CD4-positive, alpha-beta memory T cell (primary cell): ENCODE measurements around the gene CD47. TPM values are rescaled to one million over a fixed set of nuclear protein-coding genes. Genes with fewer than 3 reads are reported as not detected.

Experiments used
- CTCF ChIA-PET: fragments of 350-600 bp; sonication (Branson Sonifier 250); formaldehyde crosslinking; loops from one replicate; lab custom pipeline; 2021; ENCODE audit warnings: inconsistent platforms; ENCODE audit not compliant: partially characterized antibody; lab: Charles Lee
- POLR2A ChIA-PET: fragments of 350-600 bp; sonication (Branson Sonifier 250); formaldehyde crosslinking; loops from one replicate; lab custom pipeline; 2021; ENCODE audit not compliant: partially characterized antibody; lab: Charles Lee
- DNase-seq, 5 donors: peaks; one replicate each; pipeline versions ENCODE4 v3.0.0 to v3.0.0-alpha.2; 2020 to 2022; ENCODE audit warnings: mixed read lengths in 1 of 5
- H3K27ac ChIP-seq: one replicate; pipeline ENCODE4 v1.7.0; 2013; ENCODE audit warnings: low read depth, low read length
- H3K27me3 ChIP-seq: 2 replicates; pipeline ENCODE4 v1.7.0; 2013; ENCODE audit warnings: mild to moderate bottlenecking, low read length, moderate library complexity; ENCODE audit not compliant: insufficient read depth
- H3K36me3 ChIP-seq: 2 replicates; pipeline ENCODE4 v1.7.0; 2013; ENCODE audit warnings: mild to moderate bottlenecking, low read length, moderate library complexity; ENCODE audit not compliant: insufficient read depth
- H3K4me1 ChIP-seq: 2 replicates; pipeline ENCODE4 v1.7.0; 2013; ENCODE audit warnings: mild to moderate bottlenecking, low read length, moderate library complexity; ENCODE audit not compliant: insufficient read depth
- H3K4me3 ChIP-seq, 2 donors: one replicate each; pipeline ENCODE4 v1.7.0; 2013; ENCODE audit warnings: low read length in 2 of 2, mild to moderate bottlenecking in 1 of 2
- H3K9me3 ChIP-seq, 2 donors: one replicate each; pipeline ENCODE4 v1.7.0; 2013; ENCODE audit warnings: low read length in 2 of 2, control low read depth in 1 of 2; ENCODE audit not compliant: control insufficient read depth in 1 of 2
- H3K27ac Mint-ChIP-seq, 7 donors: one replicate each; pipeline ENCODE4 v1.8.0; 2020 to 2021; ENCODE audit warnings: mixed read lengths in 7 of 7, mild to moderate bottlenecking in 6 of 7, inconsistent platforms in 3 of 7, moderate library complexity in 3 of 7
- H3K27me3 Mint-ChIP-seq, 2 donors: one replicate each; pipeline ENCODE4 v1.8.0; 2020 to 2021; ENCODE audit warnings: mixed read lengths in 2 of 2
- H3K36me3 Mint-ChIP-seq, 2 donors: one replicate each; pipeline ENCODE4 v1.8.0; 2020 to 2021; ENCODE audit warnings: mixed read lengths in 2 of 2, inconsistent platforms in 1 of 2, mild to moderate bottlenecking in 1 of 2
- H3K4me1 Mint-ChIP-seq, 4 donors: one replicate each; pipeline ENCODE4 v1.8.0; 2020 to 2021; ENCODE audit warnings: mixed read lengths in 4 of 4, mild to moderate bottlenecking in 1 of 4
- H3K4me3 Mint-ChIP-seq, 8 donors: one replicate each; pipeline ENCODE4 v1.8.0; 2020 to 2021; ENCODE audit warnings: mixed read lengths in 8 of 8, mild to moderate bottlenecking in 7 of 8, moderate library complexity in 6 of 8, inconsistent platforms in 3 of 8
- H3K9me3 Mint-ChIP-seq, 8 donors: one replicate each; pipeline ENCODE4 v1.8.0; 2020 to 2021; ENCODE audit warnings: mixed read lengths in 8 of 8, mild to moderate bottlenecking in 5 of 8, inconsistent platforms in 3 of 8, moderate library complexity in 1 of 8
- intact Hi-C: fragments of 100-400 bp; cut with micrococcal nuclease; formaldehyde crosslinking; loops from one replicate; pipeline ENCODE4 v1.15.1; 2023
- polyA plus RNA-seq, 2 donors: library from polyadenylated mRNA; unstranded; fragments of 300-500 nt; fragmentation: Illumina TruSeq; gene quantifications; one replicate each; pipeline ENCODE4 v1.2.3, GENCODE V29; 2021
- total RNA-seq, 2 experiments: library from RNA; stranded (reverse); gene quantifications; one replicate each; pipeline ENCODE4 v1.2.3, GENCODE V29; 2021

Gene CD47
- total and polyA plus RNA-seq, 4 experiments from 2014 or later = 224 to 288 (median 253) TPM

GRCh38 chr3:108006881-108007331 lies 83.9 kb downstream of the CD47 start:
- no peaks in the 10 kb centered on the region for H3K4me1 ChIP-seq
- no peaks in the 10 kb centered on the region for H3K36me3 ChIP-seq
- Mint-ChIP-seq H3K4me3 (no peak overlapping the region), H3K4me1 (peaks cover 3 to 11% (median 5%) of the 10 kb centered on the region in 4 donors), H3K36me3 (peaks cover 0 to 2% of the 10 kb centered on the region in 2 donors), H3K27ac (no peak overlapping the region), H3K27me3 (peaks cover 0 to 2% of the 10 kb centered on the region in 2 donors), H3K9me3 (no peaks in the 10 kb centered on the region)
- H3K27me3 ChIP-seq = no peaks in the 10 kb centered on the region
- intact Hi-C loops = no loop called here
- POLR2A ChIA-PET = no interaction called here
- H3K27ac ChIP-seq = no peak overlapping the region
- H3K4me3 ChIP-seq = no peak overlapping the region
- no peak for DNase-seq
- CTCF ChIA-PET = no interaction called here
- H3K9me3 ChIP-seq = no peaks in the 10 kb centered on the region

GRCh38 chr3:108006077-108006771 lies 84.6 kb downstream of the CD47 start:
- Mint-ChIP-seq H3K4me3 (no peak overlapping the region), H3K4me1 (peaks cover 4 to 13% (median 9%) of the 10 kb centered on the region in 4 donors), H3K27ac (peak overlapping the region in 1 of 7 donors; percentile 22), H3K9me3 (no peaks in the 10 kb centered on the region), H3K36me3 (peaks cover 0 to 2% of the 10 kb centered on the region in 2 donors), H3K27me3 (peaks cover 0 to 2% of the 10 kb centered on the region in 2 donors)
- Histone ChIP-seq H3K27ac (no peak overlapping the region), H3K4me1 (no peaks in the 10 kb centered on the region), H3K27me3 (no peaks in the 10 kb centered on the region), H3K36me3 (no peaks in the 10 kb centered on the region), H3K4me3 (no peak overlapping the region), H3K9me3 (no peaks in the 10 kb centered on the region)
- intact Hi-C loops = no loop called here
- DNase-seq = no peak
- ChIA-PET POLR2A (no interaction called here), CTCF (no interaction called here)

- Histone ChIP-seq H3K4me1 (no peaks in the 10 kb centered on the region), H3K36me3 (no peaks in the 10 kb centered on the region), H3K9me3 (no peaks in the 10 kb centered on the region), H3K27me3 (no peaks in the 10 kb centered on the region), H3K4me3 (no peak overlapping the region), H3K27ac (no peak overlapping the region)
- ChIA-PET CTCF (interaction anchor here (1.0 kb wide), 1 partner anchor 77 kb away, joined by 3 read pairs; no protein-coding TSS in a partner anchor), POLR2A (no interaction called here)
- intact Hi-C loops = no loop called here
- no peaks in the 10 kb centered on the region for H3K36me3 Mint-ChIP-seq
- H3K27me3 Mint-ChIP-seq = peaks cover 0 to 2% of the 10 kb centered on the region in 2 donors
- peak overlapping the region in 1 of 7 donors; percentile 65 for H3K27ac Mint-ChIP-seq
- no peak overlapping the region for H3K4me3 Mint-ChIP-seq
- H3K9me3 Mint-ChIP-seq = peaks cover 0 to 3% (median 0%) of the 10 kb centered on the region in 8 donors
- peaks cover 4 to 14% (median 12%) of the 10 kb centered on the region in 4 donors for H3K4me1 Mint-ChIP-seq
- no peak for DNase-seq
These were observed 86.2 kb downstream of the CD47 start for GRCh38 chr3:108004647-108005046.

GRCh38 chr3:108001457-108001856 lies 89.4 kb downstream of the CD47 start:
- no peaks in the 10 kb centered on the region for H3K36me3 ChIP-seq
- peaks cover 4 to 14% (median 12%) of the 10 kb centered on the region in 4 donors for H3K4me1 Mint-ChIP-seq
- CTCF ChIA-PET = no interaction called here

GRCh38 chr3:107999215-107999775 lies 91.5 kb downstream of the CD47 start:
- Histone ChIP-seq H3K36me3 (no peaks in the 10 kb centered on the region), H3K27ac (no peak overlapping the region), H3K9me3 (no peaks in the 10 kb centered on the region), H3K27me3 (no peaks in the 10 kb centered on the region), H3K4me3 (no peak overlapping the region), H3K4me1 (no peaks in the 10 kb centered on the region)
- no peaks in the 10 kb centered on the region for H3K27me3 Mint-ChIP-seq
- H3K4me3 Mint-ChIP-seq = no peak overlapping the region
- H3K4me1 Mint-ChIP-seq = peaks cover 0 to 8% (median 7%) of the 10 kb centered on the region in 4 donors
- ChIA-PET CTCF (interaction anchor here (1.4 kb wide), 1 partner anchor 50 kb away, joined by 3 read pairs; no protein-coding TSS in a partner anchor), POLR2A (no interaction called here)
- intact Hi-C loops = no loop called here
- H3K27ac Mint-ChIP-seq = no peak overlapping the region
- no peak for DNase-seq
- peaks cover 0 to 3% (median 0%) of the 10 kb centered on the region in 8 donors for H3K9me3 Mint-ChIP-seq
- H3K36me3 Mint-ChIP-seq = no peaks in the 10 kb centered on the region

More at GRCh38 chr3:108001457-108001856, 89.4 kb downstream of the CD47 start:
- Mint-ChIP-seq H3K27ac (peak overlapping the region in 1 of 7 donors; percentile 77), H3K4me3 (no peak overlapping the region), H3K9me3 (peaks cover 0 to 3% (median 0%) of the 10 kb centered on the region in 8 donors), H3K36me3 (no peaks in the 10 kb centered on the region), H3K27me3 (peaks cover 0 to 2% of the 10 kb centered on the region in 2 donors)
- DNase-seq = no peak
- intact Hi-C loops = no loop called here
- no peak overlapping the region for H3K4me3 ChIP-seq
- H3K9me3 ChIP-seq = no peaks in the 10 kb centered on the region
- POLR2A ChIA-PET = interaction anchor here (1.0 to 1.8 kb wide), 2 partner anchors 10 to 27 kb away, joined by 3 to 4 read pairs; no protein-coding TSS in a partner anchor
- H3K4me1 ChIP-seq = no peaks in the 10 kb centered on the region
- no peaks in the 10 kb centered on the region for H3K27me3 ChIP-seq
- H3K27ac ChIP-seq = no peak overlapping the region

- H3K4me3 Mint-ChIP-seq = no peak overlapping the region
- DNase-seq = no peak
- no peak overlapping the region for H3K4me3 ChIP-seq
- H3K27me3 ChIP-seq = no peaks in the 10 kb centered on the region
- intact Hi-C loops = no loop called here
- H3K36me3 ChIP-seq = no peaks in the 10 kb centered on the region
- H3K9me3 Mint-ChIP-seq = peaks cover 0 to 3% (median 0%) of the 10 kb centered on the region in 8 donors
- CTCF ChIA-PET = no interaction called here
- POLR2A ChIA-PET = no interaction called here
- H3K36me3 Mint-ChIP-seq = peaks cover 0 to 5% of the 10 kb centered on the region in 2 donors
- no peaks in the 10 kb centered on the region for H3K9me3 ChIP-seq
- no peak overlapping the region for H3K27ac Mint-ChIP-seq
- peaks cover 0 to 9% (median 8%) of the 10 kb centered on the region in 4 donors for H3K4me1 Mint-ChIP-seq
- no peak overlapping the region for H3K27ac ChIP-seq
- H3K27me3 Mint-ChIP-seq = no peaks in the 10 kb centered on the region
- no peaks in the 10 kb centered on the region for H3K4me1 ChIP-seq
These were observed 93.2 kb downstream of the CD47 start for GRCh38 chr3:107997671-107998070.

GRCh38 chr3:107995823-107996222 lies 95.0 kb downstream of the CD47 start:
- no peaks in the 10 kb centered on the region for H3K36me3 ChIP-seq
- Mint-ChIP-seq H3K27ac (no peak overlapping the region), H3K27me3 (no peaks in the 10 kb centered on the region), H3K4me1 (peaks cover 0 to 5% (median 1%) of the 10 kb centered on the region in 4 donors), H3K36me3 (peaks cover 0 to 5% of the 10 kb centered on the region in 2 donors), H3K4me3 (no peak overlapping the region), H3K9me3 (peaks cover 0 to 1% (median 0%) of the 10 kb centered on the region in 8 donors)
- no peaks in the 10 kb centered on the region for H3K9me3 ChIP-seq
- intact Hi-C loops = no loop called here
- no peak overlapping the region for H3K4me3 ChIP-seq
- no peaks in the 10 kb centered on the region for H3K4me1 ChIP-seq
- no peaks in the 10 kb centered on the region for H3K27me3 ChIP-seq
- H3K27ac ChIP-seq = no peak overlapping the region
- ChIA-PET POLR2A (no interaction called here), CTCF (interaction anchor here (1.0 kb wide), 1 partner anchor 10 kb away, joined by 4 read pairs; no protein-coding TSS in a partner anchor)
- no peak for DNase-seq
